Uterus (tissue), 2 donors: ENCODE data around the gene RBMS1.

Experiments used
- CTCF ChIP-seq, 4 experiments: fragments of 200-600 bp in 2 of 4; fragments of 450-650 bp in 2 of 4; sonication (generic) in 2 of 4; IDR thresholded peaks; one replicate each; pipeline ENCODE4 v1.5.1; 2016 to 2019; ENCODE audit warnings: antibody characterized with exemption in 4 of 4, mild to moderate bottlenecking in 2 of 4, moderate library complexity in 1 of 4
- POLR2A ChIP-seq, 2 donors: fragments of 450-650 bp; IDR thresholded peaks; one replicate each; pipeline ENCODE4 v1.6.1; 2016; ENCODE audit warnings: antibody characterized with exemption in 2 of 2, mild to moderate bottlenecking in 1 of 2, moderate library complexity in 1 of 2

- TF ChIP-seq CTCF (IDR thresholded peaks at IDR 0.05) (no peak), POLR2A (IDR thresholded peaks at IDR 0.05) (no peak)
Measured at GRCh38 chr2:160294339-160294803, 199.2 kb downstream of the RBMS1 start.
